GM23248 (cell line): ENCODE results near the gene PODXL2.

Source experiments
- EZH2 ChIP-seq: fragments of 200-600 bp; sonication (generic); IDR thresholded peaks from 2 replicates; pipeline ENCODE4 v1.6.1; 2018; ENCODE audit warnings: antibody characterized with exemption, mild to moderate bottlenecking; ENCODE audit not compliant: insufficient read depth, poor library complexity, severe bottlenecking
- EZH2phosphoT487 ChIP-seq: fragments of 200-600 bp; sonication (generic); IDR thresholded peaks from 2 replicates; pipeline ENCODE4 v1.6.1; 2018; ENCODE audit warnings: antibody characterized with exemption, moderate library complexity, mild to moderate bottlenecking, low read depth; ENCODE audit not compliant: insufficient read depth

DNA sequence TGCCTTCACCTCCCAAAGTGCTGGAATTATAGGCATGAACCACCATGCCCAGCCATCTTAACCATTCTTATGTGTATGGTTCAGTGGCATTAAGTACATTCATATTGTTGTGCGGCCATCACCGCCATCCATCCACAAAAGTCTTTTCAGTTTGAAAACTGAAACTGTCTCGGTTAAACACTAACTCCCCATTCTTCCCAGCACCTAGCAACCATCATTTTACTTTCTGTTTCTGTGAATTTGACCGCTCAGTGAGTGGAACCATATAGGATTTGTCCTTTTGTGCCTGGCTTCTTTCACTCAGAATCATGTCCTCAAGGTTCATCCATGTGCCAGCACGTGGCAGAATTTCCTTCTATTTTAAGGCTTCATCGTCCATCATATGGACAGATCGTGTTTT is 24.9 kb upstream of the PODXL2 start:
- no peak for TF ChIP-seq EZH2phosphoT487
- TF ChIP-seq EZH2: no peak
